KMS-11 (cell line): Measurements from ENCODE around the gene CA9.
"Not testable (repeated sequence)": the region's sequence is repeated elsewhere in the genome, so short reads cannot be mapped to it uniquely, and the experiment has no call there.

ENCODE experiments used
- H2AFZ ChIP-seq: fragments of 200-600 bp; sonication (generic); 2 replicates; pipeline ENCODE4 v1.6.1; 2016; ENCODE audit warnings: antibody characterized with exemption, mixed run types, low read depth
- H3K27ac ChIP-seq: fragments of 200-600 bp; sonication (generic); 2 replicates; pipeline ENCODE4 v1.6.1; 2016; ENCODE audit warnings: mild to moderate bottlenecking, mixed run types
- H3K27me3 ChIP-seq: fragments of 200-600 bp; sonication (generic); 2 replicates; pipeline ENCODE4 v1.6.1; 2017; ENCODE audit warnings: mild to moderate bottlenecking, low read depth, mixed run types, moderate library complexity; ENCODE audit not compliant: insufficient read depth
- H3K36me3 ChIP-seq: fragments of 200-600 bp; sonication (generic); 2 replicates; pipeline ENCODE4 v1.6.1; 2017; ENCODE audit warnings: mild to moderate bottlenecking, mixed run types; ENCODE audit not compliant: insufficient read depth
- H3K4me1 ChIP-seq: fragments of 200-600 bp; sonication (generic); 2 replicates; pipeline ENCODE4 v1.6.1; 2016; ENCODE audit warnings: mild to moderate bottlenecking, low read depth, mixed run types; ENCODE audit not compliant: poor library complexity, severe bottlenecking
- H3K4me2 ChIP-seq: fragments of 200-600 bp; sonication (generic); 2 replicates; pipeline ENCODE4 v1.7.0; 2016; ENCODE audit warnings: mild to moderate bottlenecking, mixed run types
- H3K4me3 ChIP-seq: fragments of 200-600 bp; sonication (generic); IDR thresholded peaks from 2 replicates; pipeline ENCODE4 v1.6.1; 2017; ENCODE audit warnings: low read depth, low read length, mixed read lengths; ENCODE audit not compliant: insufficient read depth
- H3K79me2 ChIP-seq: fragments of 200-600 bp; sonication (generic); 2 replicates; pipeline ENCODE4 v1.6.1; 2016; ENCODE audit warnings: low read depth, mixed run types; ENCODE audit not compliant: insufficient read depth
- H3K9ac ChIP-seq: fragments of 200-600 bp; sonication (generic); 2 replicates; pipeline ENCODE4 v1.6.1; 2016; ENCODE audit warnings: mild to moderate bottlenecking, mixed run types
- H4K20me1 ChIP-seq: fragments of 200-600 bp; sonication (generic); 2 replicates; pipeline ENCODE4 v1.6.1; 2016; ENCODE audit warnings: mild to moderate bottlenecking, mixed run types; ENCODE audit not compliant: insufficient read depth
- CTCF ChIP-seq: fragments of 200-600 bp; sonication (generic); conservative IDR thresholded peaks from 2 replicates; pipeline ENCODE4 v1.6.1; 2017; ENCODE audit warnings: low read depth, mild to moderate bottlenecking, antibody characterized with exemption, low read length, moderate library complexity, mixed read lengths

Gene CA9

DNA sequence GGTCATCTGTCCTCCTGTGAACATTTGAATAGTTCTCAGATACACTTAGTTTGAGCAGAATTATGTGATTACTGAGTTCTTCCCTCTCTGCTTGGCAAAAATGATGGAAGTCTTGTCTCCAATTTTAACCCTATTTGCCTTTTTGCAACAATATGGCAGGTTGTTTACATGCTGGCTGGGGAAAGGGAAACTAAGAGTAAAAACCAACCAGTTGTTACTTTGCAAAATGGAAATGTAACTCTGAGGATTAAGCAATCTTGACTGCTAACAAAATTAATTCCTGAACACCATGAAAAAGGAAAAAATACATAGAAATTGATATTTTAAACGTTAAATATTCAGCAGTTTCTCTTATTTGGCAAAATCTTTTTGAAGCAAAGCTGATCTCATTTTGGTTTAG, 34.1 kb upstream of the CA9 start:
- Histone ChIP-seq H3K4me1 (no peaks in the 10 kb centered on the region), H3K79me2 (no peaks in the 10 kb centered on the region), H3K27ac (no peak overlapping the region), H3K27me3 (no peaks in the 10 kb centered on the region), H4K20me1 (no peaks in the 10 kb centered on the region), H2AFZ (no peak overlapping the region), H3K9ac (no peak overlapping the region), H3K4me2 (peak overlapping the region; percentile 30), H3K4me3 (no peak overlapping the region), H3K36me3 (no peaks in the 10 kb centered on the region)
- no peak for TF ChIP-seq CTCF

DNA sequence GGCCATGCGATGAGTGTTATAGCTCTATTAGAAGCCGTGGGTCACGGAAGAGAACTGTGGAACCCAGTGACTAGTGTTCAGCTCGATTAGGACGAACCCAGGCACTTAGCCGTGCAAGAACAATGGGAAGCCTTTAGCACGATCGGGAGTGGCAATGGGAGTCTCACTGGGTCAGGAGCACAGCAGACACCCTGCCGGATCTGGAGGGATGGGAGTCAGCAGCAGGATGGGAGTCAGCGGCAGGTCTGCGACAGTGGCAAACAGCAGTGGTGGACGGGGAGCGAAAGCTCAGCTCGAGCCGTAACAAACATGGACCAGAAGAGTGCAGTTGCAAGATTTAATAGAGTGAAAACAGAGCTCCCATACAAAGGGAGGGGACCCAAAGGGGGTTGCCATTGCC, 33.3 kb upstream of the CA9 start:
- not testable (repeated sequence) for H3K36me3 ChIP-seq, H3K9ac ChIP-seq, H3K27ac ChIP-seq, H3K27me3 ChIP-seq, H4K20me1 ChIP-seq, H3K4me3 ChIP-seq, H2AFZ ChIP-seq, H3K4me2 ChIP-seq, H3K79me2 ChIP-seq, H3K4me1 ChIP-seq

DNA sequence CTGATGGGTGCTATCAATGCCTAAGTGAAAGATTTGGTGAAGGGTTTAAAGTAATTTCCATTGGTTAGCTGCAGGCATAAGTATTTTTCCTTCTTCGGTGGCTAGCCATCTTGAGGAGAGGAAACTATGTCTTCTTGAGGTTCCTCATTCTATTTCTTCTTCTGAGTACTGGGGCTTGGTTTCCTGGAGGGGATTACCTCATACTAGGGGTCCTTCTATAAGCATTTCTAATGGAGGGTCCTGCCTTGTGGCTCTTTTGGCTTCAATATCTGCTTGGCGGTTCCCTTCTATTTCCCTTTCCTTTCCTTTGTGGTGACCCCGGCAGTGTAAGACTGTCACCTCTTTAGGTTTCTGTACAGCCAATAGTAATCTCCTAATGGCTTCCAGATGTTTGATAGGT, 32.2 kb upstream of the CA9 start:
- not testable (repeated sequence) for H3K27ac ChIP-seq, H3K79me2 ChIP-seq, H3K9ac ChIP-seq, H2AFZ ChIP-seq, H4K20me1 ChIP-seq, H3K27me3 ChIP-seq, H3K4me2 ChIP-seq, H3K4me3 ChIP-seq, H3K4me1 ChIP-seq, H3K36me3 ChIP-seq

DNA sequence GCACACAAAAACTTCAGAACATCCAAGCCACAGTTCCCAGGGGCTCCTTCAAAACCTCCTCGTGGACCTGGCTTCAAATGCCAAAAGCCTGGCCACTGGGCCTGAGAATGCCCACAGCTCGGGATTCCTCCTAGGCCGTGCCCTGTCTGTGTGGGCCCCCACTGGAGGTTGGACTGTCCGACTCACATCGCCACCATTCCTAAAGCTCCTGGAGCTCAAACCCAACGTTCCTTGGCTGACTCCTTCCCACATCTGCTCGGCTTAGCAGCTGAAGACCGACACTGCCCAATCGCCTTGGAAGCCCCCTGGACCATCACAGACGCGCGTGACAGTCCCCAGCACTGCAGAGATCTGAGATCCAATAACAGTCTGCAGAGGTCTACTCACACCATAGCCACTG, 30.7 kb upstream of the CA9 start:
- Histone ChIP-seq H3K27ac (no peak overlapping the region), H3K36me3 (no peaks in the 10 kb centered on the region), H3K4me2 (no peak overlapping the region), H3K4me1 (peaks cover 17% of the 10 kb centered on the region), H4K20me1 (no peaks in the 10 kb centered on the region), H3K79me2 (no peaks in the 10 kb centered on the region), H3K27me3 (no peaks in the 10 kb centered on the region), H3K9ac (no peak overlapping the region), H3K4me3 (no peak overlapping the region), H2AFZ (no peak overlapping the region)
- no peak for TF ChIP-seq CTCF

GRCh38 chr9:35645736-35646135, 28.0 kb upstream of the CA9 start:
- H3K4me2 ChIP-seq = peak overlapping the region; percentile 97
- H3K27me3 ChIP-seq, H3K4me3 ChIP-seq, H3K9ac ChIP-seq, H3K79me2 ChIP-seq, H4K20me1 ChIP-seq, H3K36me3 ChIP-seq, H3K27ac ChIP-seq: not testable (repeated sequence)
- H2AFZ ChIP-seq = peak overlapping the region; percentile 97; the same call in 1 of the 2 replicates
- peaks cover 17% of the 10 kb centered on the region for H3K4me1 ChIP-seq

- peak overlapping the region; percentile 97 for H2AFZ ChIP-seq
- no peaks in the 10 kb centered on the region for H4K20me1 ChIP-seq
- no peaks in the 10 kb centered on the region for H3K36me3 ChIP-seq
- H3K4me2 ChIP-seq = peak overlapping the region; percentile 97
- no peak for TF ChIP-seq CTCF
- H3K9ac ChIP-seq = peak overlapping the region; percentile 60
- no peaks in the 10 kb centered on the region for H3K79me2 ChIP-seq
- no peak overlapping the region; the same call in 1 of the 2 replicates for H3K27ac ChIP-seq
- no peaks in the 10 kb centered on the region for H3K27me3 ChIP-seq
- peaks cover 17% of the 10 kb centered on the region for H3K4me1 ChIP-seq
- H3K4me3 ChIP-seq = no peak overlapping the region
Observed at GRCh38 chr9:35646153-35646532, 27.6 kb upstream of the CA9 start.
